Keratinocyte (primary cell): ENCODE measurements around the gene ITGAE. TPM values are rescaled to one million over a fixed set of nuclear protein-coding genes. Genes with fewer than 3 reads are reported as not detected.

Experiments
- DNase-seq: peaks from one replicate; pipeline ENCODE4 v3.0.0-alpha.2; 2011; ENCODE audit warnings: low read depth, missing footprints, low spot score
- FAIRE-seq: peaks from 2 replicates; lab custom pipeline; 2011; peaks lifted over from hg19 to GRCh38; lab: Jason Lieb, UNC
- H2AFZ ChIP-seq: 2 replicates; pipeline ENCODE4 v1.6.0; 2012; ENCODE audit warnings: low read length, control low read depth, inconsistent platforms; ENCODE audit not compliant: control insufficient read depth
- H3K27ac ChIP-seq: 2 replicates; pipeline ENCODE4 v1.5.1; 2011; ENCODE audit warnings: low read length; ENCODE audit not compliant: control insufficient read depth, insufficient read depth
- H3K27me3 ChIP-seq: 3 replicates; pipeline ENCODE4 v1.6.0; 2011; ENCODE audit warnings: low read length; ENCODE audit not compliant: control insufficient read depth, insufficient read depth; ENCODE audit errors: extremely low read depth
- H3K36me3 ChIP-seq, 2 experiments: 2 replicates in 1 of 2; 3 replicates in 1 of 2; pipeline ENCODE4 v1.5.1; 2011; ENCODE audit warnings: low read length in 2 of 2, mild to moderate bottlenecking in 1 of 2; ENCODE audit not compliant: control insufficient read depth in 2 of 2, insufficient read depth in 2 of 2; ENCODE audit errors: extremely low read depth in 1 of 2
- H3K4me1 ChIP-seq: 3 replicates; pipeline ENCODE4 v1.5.1; 2011; ENCODE audit warnings: low read length; ENCODE audit not compliant: control insufficient read depth, insufficient read depth; ENCODE audit errors: extremely low read depth
- H3K4me2 ChIP-seq: 3 replicates; pipeline ENCODE4 v1.6.0; 2011; ENCODE audit warnings: low read depth, low read length; ENCODE audit not compliant: control insufficient read depth, insufficient read depth; ENCODE audit errors: extremely low read depth
- H3K4me3 ChIP-seq, 3 experiments: fragments of 200-600 bp in 1 of 3; sonication (generic) in 1 of 3; 2 replicates in 2 of 3; 3 replicates in 1 of 3; pipeline ENCODE4 v1.5.1; 2011 to 2016; ENCODE audit warnings: low read length in 3 of 3, mild to moderate bottlenecking in 3 of 3, control low read depth in 2 of 3, inconsistent platforms in 1 of 3, low read depth in 1 of 3, mixed read lengths in 1 of 3, mixed run types in 1 of 3, moderate library complexity in 1 of 3; ENCODE audit not compliant: control insufficient read depth in 2 of 3, insufficient read depth in 2 of 3; ENCODE audit errors: extremely low read depth in 1 of 3
- H3K79me2 ChIP-seq: 2 replicates; pipeline ENCODE4 v1.6.0; 2012; ENCODE audit warnings: low read length; ENCODE audit not compliant: control insufficient read depth, insufficient read depth
- H3K9ac ChIP-seq: 3 replicates; pipeline ENCODE4 v1.6.0; 2011; ENCODE audit warnings: low read length; ENCODE audit not compliant: control insufficient read depth, insufficient read depth; ENCODE audit errors: extremely low read depth
- H3K9me1 ChIP-seq: 3 replicates; pipeline ENCODE4 v1.6.0; 2011; ENCODE audit warnings: low read length; ENCODE audit not compliant: control insufficient read depth, insufficient read depth; ENCODE audit errors: extremely low read depth
- H3K9me3 ChIP-seq: 2 replicates; pipeline ENCODE4 v1.5.1; 2012; ENCODE audit warnings: low read depth, low read length; ENCODE audit not compliant: control insufficient read depth
- H4K20me1 ChIP-seq: 3 replicates; pipeline ENCODE4 v1.6.0; 2011; ENCODE audit warnings: low read length; ENCODE audit not compliant: control insufficient read depth, insufficient read depth; ENCODE audit errors: extremely low read depth
- CTCF ChIP-seq, 3 experiments: IDR thresholded peaks in 1 of 3; conservative IDR thresholded peaks in 1 of 3; optimal IDR thresholded peaks in 1 of 3; 2 replicates in 2 of 3; 3 replicates in 1 of 3; pipeline versions ENCODE3 to v1.5.1; 2011; ENCODE audit warnings: low read length in 3 of 3, mild to moderate bottlenecking in 3 of 3, moderate library complexity in 2 of 3, control low read depth in 1 of 3, inconsistent platforms in 1 of 3; ENCODE audit not compliant: insufficient read depth in 2 of 3; ENCODE audit errors: extremely low read depth in 1 of 3
- EZH2 ChIP-seq: IDR thresholded peaks from one replicate; pipeline ENCODE4 v1.6.1; 2012; ENCODE audit warnings: inconsistent platforms, mild to moderate bottlenecking, low read length, moderate library complexity
- dilution Hi-C: fragments of 300-500 bp; cut with MboI; formaldehyde crosslinking; loops from one replicate; pipeline ENCODE4 v1.7.0; 2020; ENCODE audit warnings: low sequenced_read_pairs; ENCODE audit not compliant: extremely low pct_ligation_motif_present
- polyA plus RNA-seq, 5 experiments: library from polyadenylated mRNA; depleted of rRNA in 3 of 5; stranded (reverse) in 3 of 5; stranded (forward) in 1 of 5; unstranded in 1 of 5; fragments of >200 nt; gene quantifications; 1 replicate in 1 of 5; 2 replicates in 3 of 5; 3 replicates in 1 of 5; pipeline versions ENCODE4 v1.2.1 to v1.2.3, GENCODE V29; 2011 to 2012; ENCODE audit warnings: missing spikeins in 2 of 5, low read depth in 1 of 5, low replicate concordance in 1 of 5

The ITGAE gene
- polyA plus RNA-seq, 1 donor (not counting 4 experiments of a cell fraction or from before 2014, with no cell fraction given): 66.6 TPM

GRCh38 chr17:3679531-3680126 lies 121.4 kb downstream of the ITGAE start:
- DNase-seq (no peak), FAIRE-seq (no peak)
- no peak for TF ChIP-seq CTCF (optimal IDR thresholded peaks at IDR 0.05 in 1 of 3, IDR thresholded peaks at IDR 0.05 in 1 of 3, conservative IDR thresholded peaks at IDR 0.05 in 1 of 3; ENCODE audit: extremely low read depth in 1 of 3, insufficient read depth in 2 of 3, low read length in 3 of 3)
- TF ChIP-seq EZH2: no peak
- Histone ChIP-seq H3K79me2 (no peaks in the 10 kb centered on the region), H3K9me1 (no peaks in the 10 kb centered on the region), H3K27me3 (peaks cover 13% of the 10 kb centered on the region), H3K27ac (no peak overlapping the region), H3K9me3 (no peaks in the 10 kb centered on the region), H3K4me1 (no peaks in the 10 kb centered on the region), H2AFZ (no peak overlapping the region), H3K4me3 (no peak overlapping the region), H3K4me2 (no peak overlapping the region), H4K20me1 (no peaks in the 10 kb centered on the region), H3K36me3 (no peaks in the 10 kb centered on the region), H3K9ac (no peak overlapping the region)
- dilution Hi-C loops: no loop called here

- H4K20me1 ChIP-seq: no peaks in the 10 kb centered on the region
- H3K4me2 ChIP-seq: no peak overlapping the region
- no peak overlapping the region for H2AFZ ChIP-seq
- H3K4me1 ChIP-seq: no peaks in the 10 kb centered on the region
- no peak overlapping the region for H3K9ac ChIP-seq
- DNase-seq: no peak
- H3K9me3 ChIP-seq: no peaks in the 10 kb centered on the region
- peaks cover 10% of the 10 kb centered on the region for H3K27me3 ChIP-seq
- TF ChIP-seq EZH2 (no peak), CTCF (optimal IDR thresholded peaks at IDR 0.05 in 1 of 3, IDR thresholded peaks at IDR 0.05 in 1 of 3, conservative IDR thresholded peaks at IDR 0.05 in 1 of 3; ENCODE audit: extremely low read depth in 1 of 3, insufficient read depth in 2 of 3, low read length in 3 of 3) (no peak)
- no peaks in the 10 kb centered on the region for H3K79me2 ChIP-seq
- H3K9me1 ChIP-seq: no peaks in the 10 kb centered on the region
- no peaks in the 10 kb centered on the region for H3K36me3 ChIP-seq
- dilution Hi-C loops: no loop called here
- no peak overlapping the region for H3K4me3 ChIP-seq
- no peak overlapping the region for H3K27ac ChIP-seq
- FAIRE-seq: no peak
Measured at GRCh38 chr17:3678821-3679530, 122.0 kb downstream of the ITGAE start.
